A673 (cell line): ENCODE measurements around the gene DPYD.

Source experiments
- EZH2 ChIP-seq: fragments of 200-600 bp; sonication (generic); IDR thresholded peaks from 2 replicates; pipeline ENCODE4 v1.6.1; 2017; ENCODE audit warnings: borderline replicate concordance, low read depth, mild to moderate bottlenecking, mixed read lengths, antibody characterized with exemption, low read length; ENCODE audit not compliant: poor library complexity, severe bottlenecking
- TF ChIP-seq, protein P1 (sequence below): fragments of 300-800, 200-600 bp; sonication (generic); conservative IDR thresholded peaks from 2 replicates; pipeline ENCODE4 v1.5.1; 2017; ENCODE audit warnings: low read depth, mild to moderate bottlenecking, antibody characterized with exemption, low read length, moderate library complexity, mixed read lengths

DNA sequence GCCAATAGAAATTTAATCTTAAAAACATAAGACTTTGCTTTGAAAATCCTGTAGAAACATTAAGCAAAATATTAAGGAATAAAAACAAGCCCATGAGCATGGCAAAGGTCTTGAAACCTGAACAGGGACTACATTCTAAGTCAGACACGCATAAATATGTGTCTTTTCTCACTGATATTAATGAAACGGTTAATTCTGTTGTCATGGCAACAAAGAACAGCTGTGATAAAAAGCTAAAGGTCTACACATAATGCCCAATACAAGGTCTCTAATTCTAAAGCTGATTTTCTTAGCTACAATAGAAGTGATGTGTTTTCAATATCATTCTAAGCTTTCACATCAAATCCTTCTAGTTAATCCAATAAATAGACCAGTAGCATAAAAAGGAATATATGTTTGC, 867.6 kb downstream of the DPYD start:
- TF ChIP-seq, protein P1, sequence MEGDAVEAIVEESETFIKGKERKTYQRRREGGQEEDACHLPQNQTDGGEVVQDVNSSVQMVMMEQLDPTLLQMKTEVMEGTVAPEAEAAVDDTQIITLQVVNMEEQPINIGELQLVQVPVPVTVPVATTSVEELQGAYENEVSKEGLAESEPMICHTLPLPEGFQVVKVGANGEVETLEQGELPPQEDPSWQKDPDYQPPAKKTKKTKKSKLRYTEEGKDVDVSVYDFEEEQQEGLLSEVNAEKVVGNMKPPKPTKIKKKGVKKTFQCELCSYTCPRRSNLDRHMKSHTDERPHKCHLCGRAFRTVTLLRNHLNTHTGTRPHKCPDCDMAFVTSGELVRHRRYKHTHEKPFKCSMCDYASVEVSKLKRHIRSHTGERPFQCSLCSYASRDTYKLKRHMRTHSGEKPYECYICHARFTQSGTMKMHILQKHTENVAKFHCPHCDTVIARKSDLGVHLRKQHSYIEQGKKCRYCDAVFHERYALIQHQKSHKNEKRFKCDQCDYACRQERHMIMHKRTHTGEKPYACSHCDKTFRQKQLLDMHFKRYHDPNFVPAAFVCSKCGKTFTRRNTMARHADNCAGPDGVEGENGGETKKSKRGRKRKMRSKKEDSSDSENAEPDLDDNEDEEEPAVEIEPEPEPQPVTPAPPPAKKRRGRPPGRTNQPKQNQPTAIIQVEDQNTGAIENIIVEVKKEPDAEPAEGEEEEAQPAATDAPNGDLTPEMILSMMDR = no peak
- no peak for TF ChIP-seq EZH2
